ENCODE data around the gene COL26A1. TPM values are rescaled to one million over a fixed set of nuclear protein-coding genes. Genes with fewer than 3 reads are reported as not detected.

COL26A1 gene
- total and polyA plus RNA-seq, 2 of the 4 experiments (the other 2 are of a cell fraction) = not detected

DNA sequence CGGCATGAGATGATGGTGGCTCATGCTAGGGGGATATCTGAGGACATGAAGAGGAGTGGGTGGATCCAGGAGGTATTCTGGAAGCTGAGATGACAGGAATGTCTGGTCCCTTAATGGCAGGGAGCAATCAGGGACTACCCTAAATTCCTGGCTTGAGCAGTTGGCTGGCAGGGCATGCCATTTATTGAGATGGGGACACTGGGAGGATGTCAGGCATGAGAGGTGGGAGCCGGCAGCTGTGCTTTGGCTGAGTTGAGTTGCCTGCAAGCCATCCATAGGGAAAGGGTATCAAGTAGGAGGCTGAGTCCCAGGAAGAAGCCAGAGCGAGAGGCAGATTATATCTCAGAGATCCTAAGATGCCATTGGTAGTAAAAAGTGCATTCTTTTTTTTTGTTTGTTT, 69.6 kb downstream of the COL26A1 start:
- WGBS, 2 experiments (ENCODE audit: extremely low coverage in 2 of 2, insufficient read length in 1 of 2) = 100% methylated on average over 1 of the region's 3 CpGs; no CpG with 5 or more reads in 1 of the 2 experiments
- Histone ChIP-seq H2AK5ac (ENCODE audit: low read depth, low read length) (no peak overlapping the region), H2BK120ac (ENCODE audit: low read depth, low read length) (no peak overlapping the region), H3K4me3 (ENCODE audit: insufficient read depth, low read depth, low read length) (no peak overlapping the region), H3K4me2 (ENCODE audit: low read depth, low read length) (no peak overlapping the region), H3K79me1 (ENCODE audit: low read depth in 1 of 2, low read length in 2 of 2) (no peaks in the 10 kb centered on the region), H3K27me3 (ENCODE audit: control insufficient read depth, insufficient read depth, low read length) (peaks cover 46% of the 10 kb centered on the region), H2BK5ac (ENCODE audit: low read depth, low read length, poor library complexity, severe bottlenecking) (no peak overlapping the region), H2BK20ac (ENCODE audit: low read depth, low read length) (no peak overlapping the region), H3K36me3 (ENCODE audit: control insufficient read depth, insufficient read depth, low read length) (no peaks in the 10 kb centered on the region), H3K56ac (ENCODE audit: extremely low read depth, insufficient read depth, low read length) (no peak overlapping the region), H4K8ac (ENCODE audit: low read depth in 2 of 2, low read length in 2 of 2) (no peak overlapping the region), H3K18ac (ENCODE audit: low read depth, low read length) (no peak overlapping the region), H2AFZ (replicated peaks; ENCODE audit: low read length, poor library complexity) (no peak overlapping the region), H3K23ac (ENCODE audit: low read depth, low read length) (no peak overlapping the region), H3K9ac (ENCODE audit: low read depth, low read length) (no peak overlapping the region), H3K27ac (ENCODE audit: insufficient read depth, low read length) (no peak overlapping the region), H4K5ac (ENCODE audit: low read depth, low read length) (no peak overlapping the region), H3K14ac (replicated peaks; ENCODE audit: low read depth, low read length) (no peak overlapping the region), H4K91ac (ENCODE audit: insufficient read depth, low read depth, low read length) (no peak overlapping the region), H3K9me3 (ENCODE audit: control insufficient read depth, insufficient read depth, low read length) (no peaks in the 10 kb centered on the region), H3K4me1 (ENCODE audit: control insufficient read depth, insufficient read depth, low read length) (no peaks in the 10 kb centered on the region), H3K4ac (ENCODE audit: low read depth, low read length) (no peak overlapping the region), H3K9me1 (ENCODE audit: insufficient read depth, low read length) (no peaks in the 10 kb centered on the region), H2AK9ac (replicated peaks; ENCODE audit: low read depth, low read length, poor library complexity) (no peak overlapping the region), H4K20me1 (ENCODE audit: insufficient read depth, low read length) (no peaks in the 10 kb centered on the region; the same call in 1 of the 2 replicates), H2BK15ac (ENCODE audit: low read depth, low read length) (no peak overlapping the region)
- intact Hi-C loops (cut with micrococcal nuclease) = no loop called here
- ChIA-PET POLR2A (ENCODE audit: unreplicated experiment) (no interaction called here), CTCF (no interaction called here)
- dilution Hi-C loops (cut with HindIII; ENCODE audit: low sequenced_read_pairs, unreplicated experiment) = no loop called here
- TF ChIP-seq MAFK (IDR thresholded peaks at IDR 0.05; ENCODE audit: low read depth, low read length) = no peak
- no peak for TF ChIP-seq MAZ (IDR thresholded peaks at IDR 0.05; ENCODE audit: borderline replicate concordance, low read depth, low read length)
- no peak for TF ChIP-seq POLR2A (IDR thresholded peaks at IDR 0.05; ENCODE audit: low read depth, low read length)
- DNase-seq = no peak
- in situ Hi-C loops (cut with MboI; ENCODE audit: low sequenced_read_pairs) = no loop called here
- ATAC-seq (ENCODE audit: low read depth) = no peak
- BruUV-seq (replicated peaks) = no TSS peak
